GM19328 (cell line): ENCODE data around the gene SESN1.
"Not testable (repeated sequence)": the region's sequence is repeated elsewhere in the genome, so short reads cannot be mapped to it uniquely, and the experiment has no call there.

Experiments used
- ATAC-seq: cut with Tn5 transposase; IDR thresholded peaks from one replicate; pipeline ENCODE4 v1.9.1; 2021; ENCODE audit warnings: mild to moderate bottlenecking, moderate library complexity; ENCODE audit not compliant: unreplicated experiment

Gene SESN1

DNA sequence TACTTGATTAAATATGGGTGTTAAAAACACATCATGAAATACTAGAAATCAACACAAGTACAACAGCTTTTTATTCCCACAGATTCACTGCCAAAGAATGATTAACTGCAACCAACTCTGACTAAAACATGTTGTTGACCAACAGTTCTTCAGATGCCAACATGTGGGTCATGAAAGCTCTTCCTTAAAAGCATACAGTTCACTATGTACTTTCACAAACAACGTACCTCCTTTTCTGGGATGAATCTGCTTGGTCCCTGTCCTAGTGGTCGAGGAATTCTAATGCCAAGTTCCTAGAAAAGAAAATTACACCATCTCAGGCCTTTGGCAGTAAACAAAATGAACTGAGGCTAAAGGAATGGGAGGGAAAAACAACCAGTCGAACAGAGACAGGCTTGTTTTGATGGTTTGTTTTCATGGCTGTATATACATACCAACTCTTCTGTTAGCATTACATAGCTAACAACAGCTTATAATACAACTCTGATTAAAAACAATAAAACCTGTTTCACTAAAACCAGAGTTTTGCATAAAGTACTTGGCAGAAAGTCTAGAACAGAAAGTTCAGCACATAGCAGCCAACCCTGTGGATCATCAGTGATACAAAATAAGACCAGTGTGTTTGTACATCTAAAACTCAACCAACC is 92.5 kb downstream of the SESN1 start:
- ATAC-seq = no peak

DNA sequence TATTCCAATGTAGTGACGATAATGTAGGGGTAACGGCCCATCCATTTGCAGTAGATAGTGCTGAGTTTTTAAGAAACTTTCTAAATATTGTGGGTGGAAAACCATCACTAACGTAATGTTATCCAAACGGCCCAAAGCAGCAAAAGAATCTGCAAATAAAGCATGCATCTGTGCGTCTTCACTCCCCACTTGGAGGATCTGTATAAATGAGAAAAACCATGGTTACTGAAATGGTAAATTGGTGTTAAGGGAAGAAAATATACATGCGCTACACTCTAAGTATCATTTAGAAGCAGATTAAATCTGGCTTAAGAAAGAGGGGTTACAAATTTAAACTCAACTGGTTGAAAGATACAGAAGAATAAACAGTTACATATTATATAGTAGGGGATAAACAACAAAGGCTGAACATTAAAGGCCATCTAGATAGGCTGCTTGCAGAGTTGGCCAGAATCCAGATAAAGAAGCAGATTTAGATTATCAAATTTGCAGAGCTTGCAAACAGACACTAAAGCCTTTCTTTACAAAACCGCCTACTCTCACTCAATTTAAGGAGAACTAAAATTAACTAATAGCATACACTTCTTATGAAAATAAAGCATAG is 93.3 kb downstream of the SESN1 start:
- ATAC-seq = no peak

DNA sequence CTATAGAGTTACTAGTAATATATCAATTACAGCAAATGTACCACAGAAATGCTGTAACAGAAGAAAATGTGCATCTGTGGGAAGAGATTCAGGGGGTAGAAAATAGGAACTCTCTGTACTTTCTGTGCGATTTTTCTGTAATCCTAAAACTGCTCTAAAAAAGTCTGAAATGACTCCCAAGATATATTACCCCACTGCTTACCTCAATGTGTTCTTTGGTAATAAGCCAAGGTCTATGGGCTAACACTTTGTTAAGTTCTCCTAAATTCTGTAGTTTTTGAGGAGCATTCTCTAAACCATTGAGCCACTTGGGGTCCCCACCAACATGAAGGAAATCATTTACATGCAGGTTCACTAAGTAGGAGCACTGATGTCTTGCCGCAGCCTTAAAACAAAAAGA is 94.4 kb downstream of the SESN1 start:
- ATAC-seq = no peak

DNA sequence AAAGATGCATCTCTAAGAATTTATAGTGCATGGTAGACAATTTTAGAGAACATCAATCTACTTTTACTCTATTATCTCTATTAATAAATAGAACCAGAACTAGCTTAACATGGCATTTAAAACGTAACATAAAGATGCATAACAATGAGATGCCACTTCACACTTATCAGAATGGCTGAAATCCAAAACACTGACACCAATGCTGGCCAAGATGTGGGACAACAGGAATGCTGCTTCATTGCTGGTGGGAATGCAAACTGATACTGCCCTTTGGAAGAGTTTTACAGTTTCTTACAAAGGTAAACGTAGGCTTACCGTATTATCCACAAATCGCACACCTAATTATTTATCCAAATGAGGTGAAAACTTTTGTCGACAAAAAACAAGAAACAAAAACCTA is 95.2 kb downstream of the SESN1 start:
- no peak for ATAC-seq

DNA sequence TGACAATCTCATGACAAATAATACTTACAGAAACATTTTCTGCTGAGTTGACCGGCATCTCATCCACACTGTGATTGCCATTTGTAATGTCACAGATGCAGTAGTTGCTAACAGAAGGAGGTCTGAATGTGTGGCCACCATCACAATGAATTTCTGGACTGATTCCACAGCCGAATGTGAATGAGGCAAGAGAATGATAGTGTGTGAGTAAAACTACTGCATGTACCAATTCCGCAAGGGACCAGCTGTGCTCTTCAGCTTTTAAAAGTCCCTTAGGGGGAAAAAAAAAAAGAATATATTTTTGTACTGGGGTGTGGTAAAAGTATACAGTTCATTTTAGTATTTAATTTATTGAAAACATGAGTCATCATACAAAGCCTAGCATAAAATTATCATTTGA is 96.2 kb downstream of the SESN1 start:
- no peak for ATAC-seq

DNA sequence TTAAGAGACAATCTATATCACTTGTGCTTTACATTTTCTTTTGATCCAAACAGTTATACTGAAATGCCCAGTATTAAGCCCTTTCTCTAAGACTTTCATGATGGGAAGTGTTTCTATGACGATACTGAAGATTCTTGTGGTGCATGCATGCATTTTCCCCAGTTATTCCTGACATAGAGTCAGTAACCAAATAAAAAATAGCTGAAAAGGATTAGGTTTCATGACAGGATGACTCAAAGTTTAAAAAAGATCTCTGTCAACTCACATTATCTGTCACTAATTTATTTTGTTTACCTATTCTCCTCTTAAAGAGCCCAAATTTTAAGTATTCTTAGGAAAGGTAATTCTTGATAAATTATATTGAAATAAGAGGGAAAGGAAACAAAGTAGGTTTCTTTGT is 98.4 kb downstream of the SESN1 start:
- ATAC-seq = no peak

DNA sequence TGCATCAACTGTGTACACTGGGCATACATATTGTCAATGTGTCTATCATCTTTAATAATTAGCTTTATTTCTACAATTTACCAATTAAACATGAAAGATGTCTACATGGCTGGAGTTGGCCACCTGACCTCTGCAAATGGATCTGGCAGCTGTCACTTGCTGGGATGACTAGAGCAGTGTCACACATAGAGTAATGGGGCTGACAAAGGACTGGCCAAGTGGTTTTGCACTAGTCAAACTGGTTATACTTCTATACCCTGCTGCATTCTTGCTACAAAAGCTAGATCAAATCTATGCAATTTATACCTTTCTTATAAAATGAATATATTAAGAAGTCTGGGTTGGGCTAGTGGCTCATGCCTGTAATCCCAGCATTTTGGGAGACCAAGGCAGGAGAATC is 99.3 kb downstream of the SESN1 start:
- no peak for ATAC-seq

DNA sequence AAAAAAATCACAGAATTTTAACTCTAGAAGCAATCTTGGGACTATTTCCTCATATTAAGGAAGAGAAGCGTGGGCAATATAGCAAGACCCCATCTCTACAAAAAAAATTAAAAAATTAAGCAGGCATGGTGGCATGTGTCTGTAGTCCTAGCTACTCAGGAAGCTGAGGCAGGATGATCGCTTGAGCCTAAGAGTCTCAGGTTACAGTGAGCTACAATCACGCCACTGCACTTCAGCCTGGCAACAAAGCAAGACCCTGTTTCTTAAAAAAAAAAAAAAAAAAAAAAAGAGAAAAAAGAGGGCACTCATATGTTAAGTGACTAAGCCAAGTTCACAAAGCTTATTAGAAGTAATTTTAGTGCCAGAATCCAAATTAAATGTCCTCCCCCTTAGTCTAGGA is 100.8 kb downstream of the SESN1 start:
- ATAC-seq = no peak

DNA sequence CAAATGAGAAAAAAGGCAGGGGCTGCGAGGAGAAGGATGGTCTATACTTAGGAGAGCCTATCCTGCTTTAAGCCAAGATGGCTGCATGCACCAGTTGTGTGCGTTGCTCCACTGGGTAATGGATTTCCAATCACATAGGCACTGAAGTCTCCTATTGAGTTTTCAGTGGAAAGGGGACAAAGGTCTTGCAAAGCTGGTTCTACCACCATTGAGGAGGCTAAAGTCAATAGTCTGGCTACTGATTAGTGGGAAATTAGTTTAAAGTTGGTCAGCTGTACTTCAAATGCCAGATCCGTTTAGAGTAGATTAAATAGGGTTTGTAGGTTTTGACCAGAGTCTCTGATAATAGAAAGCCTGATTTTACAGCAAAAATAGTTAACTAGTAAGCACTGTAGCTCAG is 104.9 kb downstream of the SESN1 start:
- no peak for ATAC-seq

DNA sequence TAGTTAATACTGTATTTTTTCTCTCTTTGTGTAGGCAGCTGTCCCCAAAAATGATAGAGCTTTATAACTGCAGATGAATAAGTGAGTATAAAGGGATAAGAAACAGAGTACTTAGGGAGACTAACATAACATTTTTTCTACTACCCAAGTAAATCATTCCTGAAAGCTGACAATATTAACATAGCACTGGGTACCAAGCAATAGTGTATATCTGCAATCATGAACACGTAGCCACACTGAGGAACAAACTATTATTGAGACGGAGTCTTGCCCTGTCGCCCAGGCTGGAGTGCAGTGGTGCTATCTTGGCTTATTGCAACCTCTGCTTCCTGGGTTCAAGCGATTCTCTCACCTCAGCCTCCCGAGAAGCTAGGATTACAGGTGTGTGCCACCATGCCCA is 105.9 kb downstream of the SESN1 start:
- no peak for ATAC-seq

DNA sequence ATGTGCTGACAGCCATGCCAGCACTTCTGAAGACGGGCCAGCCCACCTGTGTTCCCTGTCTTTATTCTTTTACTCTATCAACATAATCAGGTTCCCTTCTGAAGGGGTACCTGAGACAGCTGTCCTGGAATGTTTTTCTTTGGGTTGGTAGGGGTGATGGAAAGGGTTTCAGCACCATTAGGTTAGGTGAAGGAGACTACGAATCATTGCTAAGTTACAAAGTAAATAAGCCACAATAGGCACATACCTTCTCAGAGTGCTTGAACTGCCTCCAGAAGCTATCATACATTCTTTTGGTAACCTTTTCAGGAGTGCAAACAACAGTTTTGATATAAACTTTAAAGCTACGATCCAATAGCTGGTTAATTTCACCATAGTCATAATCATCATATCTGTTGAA is 106.3 kb downstream of the SESN1 start:
- ATAC-seq = no peak

DNA sequence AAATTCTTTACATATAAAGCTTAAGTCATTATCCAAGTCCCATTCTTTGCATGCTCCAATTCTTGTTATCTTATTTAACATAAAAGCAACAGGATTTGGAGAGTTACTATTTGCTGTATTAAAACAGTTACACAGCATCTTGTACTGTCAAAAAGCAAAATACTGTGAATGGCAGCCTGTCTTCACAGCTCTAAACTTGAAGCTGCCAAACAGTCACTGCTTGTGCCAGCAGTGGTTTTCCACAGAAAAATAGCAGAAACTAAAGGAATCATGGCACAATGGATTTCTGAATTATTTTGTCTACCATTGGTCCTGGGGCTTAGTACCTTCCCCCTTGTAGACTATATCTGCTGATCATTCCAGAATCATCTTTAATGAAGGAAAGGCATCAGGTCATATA is 107.5 kb downstream of the SESN1 start:
- ATAC-seq = no peak

DNA sequence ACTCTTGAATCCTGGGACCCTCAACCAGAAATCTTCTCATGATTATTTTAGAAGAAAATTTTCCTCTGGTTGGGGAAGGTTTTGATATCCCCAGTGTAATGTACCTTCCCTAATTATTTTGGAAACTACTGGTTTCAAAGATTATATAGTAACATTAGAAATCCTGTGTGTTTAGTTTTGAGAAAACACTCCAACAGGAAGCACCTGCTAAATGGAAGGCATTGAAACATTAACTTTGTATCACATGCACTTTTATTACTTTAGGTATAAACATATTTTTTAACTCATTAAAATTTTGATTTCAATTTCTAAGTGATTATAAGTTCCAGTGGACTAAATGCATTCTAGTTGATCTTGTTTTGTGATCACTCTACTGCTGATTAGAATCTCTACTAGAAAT is 109.3 kb downstream of the SESN1 start:
- ATAC-seq = no peak

DNA sequence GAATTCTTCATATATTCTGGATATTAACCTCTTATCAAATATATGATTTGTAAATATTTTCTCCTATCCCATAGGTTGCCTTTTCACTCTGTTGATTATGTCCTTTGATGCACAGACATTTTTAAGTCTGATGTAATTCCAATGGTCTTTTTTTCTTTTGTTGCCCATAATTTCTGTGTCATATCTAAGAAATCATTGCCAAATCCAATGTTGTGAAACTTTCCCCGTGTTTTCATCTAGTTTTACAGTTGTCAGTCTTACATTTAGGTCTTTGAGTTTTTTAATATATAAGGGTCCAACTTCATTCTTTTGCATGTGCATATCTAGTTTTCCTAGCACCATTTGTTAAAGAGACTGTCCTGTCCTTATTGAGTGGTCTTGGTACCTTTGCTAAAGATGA is 111.5 kb downstream of the SESN1 start:
- ATAC-seq = no peak

DNA sequence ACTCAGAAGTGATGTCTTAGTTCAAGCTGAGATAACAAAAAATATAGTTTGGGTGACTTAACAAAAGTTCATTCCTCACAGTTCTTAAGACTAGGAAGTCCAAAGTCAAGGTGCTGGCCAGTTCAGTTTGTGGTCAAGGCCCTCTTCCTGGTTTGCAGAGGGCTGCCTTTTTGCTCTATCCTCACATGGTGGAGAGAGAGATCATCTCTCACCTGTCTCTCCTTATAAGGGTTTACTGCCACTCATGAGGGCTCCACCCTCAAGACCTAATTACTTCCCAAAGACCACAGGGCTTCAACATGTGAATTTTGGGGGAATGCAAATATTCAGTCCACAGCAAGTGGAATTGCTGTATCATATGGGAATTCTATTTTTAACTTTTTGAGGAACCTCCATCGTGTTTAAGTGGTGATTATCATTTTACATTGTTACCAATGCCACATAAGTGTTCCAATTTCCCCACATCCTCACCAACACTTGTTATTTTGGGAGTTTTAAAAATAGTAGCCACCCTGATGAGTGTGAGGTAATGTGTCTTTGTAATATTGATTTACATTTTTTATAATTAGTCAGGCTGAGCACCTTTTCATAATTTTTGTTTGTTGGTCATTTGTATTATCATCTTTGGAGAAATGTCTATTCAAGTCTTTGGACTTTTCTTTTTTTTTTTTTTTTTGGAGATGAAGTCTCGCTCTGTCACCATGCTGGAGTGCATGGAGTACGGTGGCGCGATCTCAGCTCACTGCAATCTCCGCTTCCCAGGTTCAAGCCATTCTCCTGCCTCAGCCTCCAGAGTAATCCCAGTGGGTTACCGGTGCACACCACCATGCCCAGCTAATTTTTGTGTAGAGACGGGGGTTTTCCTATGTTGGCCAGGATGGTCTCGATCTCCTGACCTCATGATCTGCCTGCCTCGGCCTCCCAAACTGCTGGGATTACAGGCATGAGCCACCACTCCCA is 112.2 kb downstream of the SESN1 start:
- no peak for ATAC-seq

DNA sequence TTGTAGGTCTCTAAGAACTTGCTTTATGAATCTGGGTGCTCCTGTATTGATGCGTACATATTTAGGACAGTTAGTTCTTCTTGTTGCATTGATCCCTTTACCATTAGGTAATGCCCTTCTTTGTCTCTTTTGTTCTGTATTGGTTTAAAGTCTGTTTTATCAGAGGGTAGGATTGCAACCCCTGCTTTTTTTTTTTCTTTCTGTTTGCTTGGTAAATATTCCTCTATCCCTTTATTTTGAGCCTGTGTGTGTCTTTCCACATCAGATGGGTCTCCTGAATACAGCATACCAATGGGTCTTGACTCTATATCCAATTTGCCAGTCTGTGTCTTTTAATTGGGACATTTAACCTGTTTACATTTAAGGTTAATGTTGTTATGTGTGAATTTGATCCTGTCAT is 116.0 kb downstream of the SESN1 start:
- not testable (repeated sequence) for ATAC-seq

DNA sequence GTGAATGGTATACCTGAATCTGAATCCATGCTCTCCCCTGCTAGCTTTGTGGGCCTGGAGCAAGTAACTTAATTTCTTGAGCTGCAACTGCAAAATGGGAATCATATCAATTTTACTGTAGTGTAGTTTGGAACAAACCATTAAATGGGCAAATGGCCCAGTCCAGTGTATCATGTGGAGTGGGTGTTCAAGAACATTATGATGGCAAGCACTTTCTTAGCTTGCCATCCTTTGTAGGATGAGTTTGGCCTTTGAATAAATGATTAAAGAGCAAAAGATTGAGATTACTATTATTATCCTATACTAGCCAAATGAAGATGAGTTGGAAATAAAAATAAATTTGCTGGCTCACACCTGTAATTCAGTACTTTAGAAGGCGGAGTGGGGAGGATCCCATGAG is 120.4 kb downstream of the SESN1 start:
- no peak for ATAC-seq

DNA sequence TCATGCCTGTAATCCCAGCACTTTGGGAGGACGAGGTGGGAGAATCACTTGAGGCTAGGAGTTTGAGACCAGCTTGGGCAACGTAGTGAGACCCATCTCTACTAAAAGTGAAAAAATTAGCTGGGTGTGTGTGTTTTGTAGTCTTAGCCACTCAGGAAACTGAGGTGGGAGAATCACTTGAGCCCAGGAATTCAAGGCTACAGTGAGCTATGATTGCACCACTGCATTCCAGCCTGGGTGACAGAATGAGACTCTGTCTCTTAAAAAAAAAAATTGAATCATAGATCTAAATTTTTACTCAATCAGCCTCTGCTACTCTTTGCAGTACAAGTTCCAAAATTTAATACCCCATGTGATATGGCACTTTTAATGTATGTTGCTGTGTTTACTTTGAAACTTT is 124.9 kb downstream of the SESN1 start:
- no peak for ATAC-seq

DNA sequence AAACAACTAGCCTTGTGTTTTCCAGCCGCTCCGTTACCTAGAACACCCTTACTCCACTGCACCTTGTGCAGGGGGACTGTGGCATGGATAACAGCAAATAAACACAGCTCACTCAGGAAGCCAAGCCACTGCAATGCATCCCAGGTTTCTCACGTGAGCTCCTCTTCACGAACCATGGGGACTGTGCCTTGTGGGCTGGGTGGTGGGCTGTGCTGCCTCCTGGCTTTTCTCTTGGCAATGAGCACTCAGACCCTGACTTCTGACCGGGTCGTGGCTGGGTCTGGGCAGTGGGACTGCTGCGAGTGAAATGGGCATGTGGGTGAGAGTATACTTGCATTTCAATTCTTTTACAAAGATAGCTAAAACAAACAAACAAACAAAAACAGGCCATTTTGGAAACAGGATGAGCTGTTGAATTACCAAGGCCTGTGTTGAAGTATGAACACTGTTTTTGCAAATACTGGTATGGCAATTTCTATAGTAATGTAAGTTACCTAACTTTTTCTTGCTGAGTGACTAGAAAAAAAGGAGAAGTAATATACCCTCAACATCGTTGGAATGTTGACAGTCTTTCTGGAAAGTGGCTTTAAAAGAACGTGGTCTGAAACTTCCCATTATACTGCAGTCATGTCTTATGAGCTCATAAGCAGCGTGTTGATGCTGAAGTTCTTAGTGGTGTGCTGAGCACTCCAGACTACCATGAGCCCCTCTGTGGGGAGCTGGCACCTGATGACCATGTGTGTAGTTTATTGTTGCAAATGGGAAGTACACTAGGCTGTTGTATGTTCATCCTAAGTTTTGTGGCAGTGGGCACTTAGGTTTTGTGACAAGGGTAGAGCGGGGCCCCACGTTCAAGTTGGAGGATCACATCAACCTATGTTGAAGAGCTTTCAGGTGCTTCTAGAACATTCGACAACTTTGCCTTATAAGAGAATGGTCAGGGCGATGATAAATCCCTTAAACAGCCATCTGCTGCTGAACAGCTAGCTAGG is 126.0 kb downstream of the SESN1 start:
- ATAC-seq = no peak

DNA sequence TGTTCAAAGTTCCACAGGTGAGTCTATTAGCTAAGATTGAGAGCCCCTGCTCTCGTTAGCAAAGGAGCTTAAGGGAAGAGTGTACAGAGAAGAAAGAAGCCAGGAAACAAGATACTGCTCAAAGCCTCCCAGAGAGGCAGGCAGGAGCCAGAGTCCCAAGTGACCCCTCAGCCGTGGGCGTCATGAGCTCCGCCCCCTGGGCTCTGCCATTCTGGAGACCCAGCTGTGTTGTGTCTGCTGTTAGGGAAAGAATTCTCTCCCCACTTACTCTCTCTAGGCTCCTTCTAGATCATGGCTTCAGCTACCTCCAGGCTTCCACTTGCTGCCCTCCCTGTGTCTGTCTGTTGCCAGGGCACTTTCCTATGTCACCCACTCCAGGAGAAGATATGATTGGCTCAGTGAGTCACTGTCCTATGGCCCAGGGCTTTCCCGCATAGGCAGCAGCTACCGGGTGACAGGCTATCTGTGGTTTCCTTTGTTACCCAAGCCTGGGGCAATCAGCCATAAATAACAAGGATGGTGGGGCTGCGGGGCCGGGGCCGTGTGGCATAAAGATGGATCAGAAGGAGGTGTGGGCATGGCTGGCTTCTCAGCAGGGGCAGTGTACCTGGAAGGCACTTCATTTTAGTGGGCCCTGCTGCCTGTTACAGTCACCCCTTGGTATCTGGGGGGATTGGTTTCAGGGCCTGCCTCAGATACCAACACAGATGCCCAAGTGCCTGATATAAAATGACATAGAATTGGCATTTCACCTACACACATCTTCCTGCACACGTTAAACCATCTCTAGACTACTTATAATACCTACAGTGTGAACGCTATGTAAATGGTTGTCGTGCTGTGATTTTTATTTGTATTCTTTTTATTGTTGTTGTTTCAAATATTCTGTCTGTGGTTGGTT is 127.5 kb downstream of the SESN1 start:
- ATAC-seq = no peak
